GM06990 (cell line): ENCODE data around the gene SCIN.

Source experiments
- DNase-seq: peaks from one replicate; pipeline ENCODE4 v3.0.0-alpha.2; 2011; ENCODE audit not compliant: insufficient read length; ENCODE audit errors: extremely low read depth
- H3K27me3 ChIP-seq: replicated peaks from 2 replicates; pipeline ENCODE4 v1.6.0; 2011; ENCODE audit warnings: low read length; ENCODE audit not compliant: control insufficient read depth, insufficient read depth
- H3K36me3 ChIP-seq: 2 replicates; pipeline ENCODE4 v1.5.1; 2011; ENCODE audit warnings: low read length; ENCODE audit not compliant: control insufficient read depth, insufficient read depth
- H3K4me3 ChIP-seq: replicated peaks from 2 replicates; pipeline ENCODE4 v1.5.1; 2011; ENCODE audit warnings: low read depth, mild to moderate bottlenecking, control low read depth, low read length
- CTCF ChIP-seq: IDR thresholded peaks from 2 replicates; pipeline ENCODE4 v1.5.1; 2011; ENCODE audit warnings: low read length, control low read depth, mild to moderate bottlenecking, inconsistent platforms; ENCODE audit not compliant: insufficient read depth, poor library complexity, severe bottlenecking

The SCIN gene

GRCh38 chr7:12583176-12583575, 12.7 kb downstream of the SCIN start:
- no peak for TF ChIP-seq CTCF
- no peaks in the 10 kb centered on the region for H3K27me3 ChIP-seq
- DNase-seq, result no peak
- no peaks in the 10 kb centered on the region for H3K36me3 ChIP-seq
- no peak overlapping the region for H3K4me3 ChIP-seq

- no peaks in the 10 kb centered on the region for H3K27me3 ChIP-seq
- no peak for DNase-seq
- H3K36me3 ChIP-seq, result no peaks in the 10 kb centered on the region
- TF ChIP-seq CTCF, result no peak
- no peak overlapping the region for H3K4me3 ChIP-seq
Observed at GRCh38 chr7:12583922-12584321, 13.4 kb downstream of the SCIN start.

GRCh38 chr7:12584930-12585329, 14.4 kb downstream of the SCIN start:
- Histone ChIP-seq H3K36me3 (no peaks in the 10 kb centered on the region), H3K4me3 (no peak overlapping the region), H3K27me3 (no peaks in the 10 kb centered on the region)
- peak; percentile 23 for DNase-seq
- no peak for TF ChIP-seq CTCF

GRCh38 chr7:12586271-12586670, 15.8 kb downstream of the SCIN start:
- no peak for DNase-seq
- TF ChIP-seq CTCF, result no peak
- no peaks in the 10 kb centered on the region for H3K36me3 ChIP-seq
- no peaks in the 10 kb centered on the region for H3K27me3 ChIP-seq
- H3K4me3 ChIP-seq, result no peak overlapping the region

GRCh38 chr7:12588259-12588904, 17.9 kb downstream of the SCIN start:
- no peak for TF ChIP-seq CTCF
- H3K4me3 ChIP-seq, result no peak overlapping the region
- no peaks in the 10 kb centered on the region for H3K36me3 ChIP-seq

GRCh38 chr7:12590559-12590958, 20.0 kb downstream of the SCIN start:
- no peak for DNase-seq
- Histone ChIP-seq H3K4me3 (no peak overlapping the region), H3K27me3 (no peaks in the 10 kb centered on the region), H3K36me3 (no peaks in the 10 kb centered on the region)
- no peak for TF ChIP-seq CTCF

More at GRCh38 chr7:12588259-12588904, 17.9 kb downstream of the SCIN start:
- no peaks in the 10 kb centered on the region for H3K27me3 ChIP-seq
- no peak for DNase-seq
